B cell (primary cell): ENCODE data around the gene ABCB6.

Experiments
- CTCF ChIP-seq: fragments of 200-600 bp; IDR thresholded peaks from one replicate; pipeline ENCODE4 v1.8.0; 2022; ENCODE audit warnings: antibody characterized with exemption, mild to moderate bottlenecking
- EZH2 ChIP-seq: IDR thresholded peaks from 2 replicates; pipeline ENCODE4 v1.6.1; 2012; ENCODE audit warnings: borderline replicate concordance, low read depth, mild to moderate bottlenecking, moderate library complexity, low read length; ENCODE audit not compliant: insufficient read depth, poor library complexity, severe bottlenecking

- TF ChIP-seq CTCF, result no peak
- TF ChIP-seq EZH2, result no peak
These were observed 27.1 kb upstream of the ABCB6 start for GRCh38 chr2:219245899-219246230.
